GM18520 (cell line): Measurements from ENCODE around the gene USB1.

Experiments
- ATAC-seq: cut with Tn5 transposase; IDR thresholded peaks from one replicate; pipeline ENCODE4 v1.9.1; 2021; ENCODE audit not compliant: unreplicated experiment

Gene USB1

GRCh38 chr16:58016840-58017446, 15.7 kb downstream of the USB1 start:
- no peak for ATAC-seq

GRCh38 chr16:58018803-58019202, 17.6 kb downstream of the USB1 start:
- no peak for ATAC-seq

- ATAC-seq, result no peak
These were observed 18.8 kb downstream of the USB1 start for GRCh38 chr16:58019866-58020538.

- ATAC-seq, result no peak
These were observed 19.7 kb downstream of the USB1 start for GRCh38 chr16:58020628-58021521.

GRCh38 chr16:58021661-58022551, 20.7 kb downstream of the USB1 start:
- no peak for ATAC-seq

- no peak for ATAC-seq
These were observed 21.6 kb downstream of the USB1 start for GRCh38 chr16:58022601-58023371.

GRCh38 chr16:58024486-58025350, 23.5 kb downstream of the USB1 start:
- no peak for ATAC-seq

- no peak for ATAC-seq
These were observed 24.3 kb downstream of the USB1 start, which contains the start of gene MMP15 for GRCh38 chr16:58025351-58026138. TSS of gene MMP15 (plus strand) at chr16:58025754. CDS start at chr16:58026351, 597 bp downstream.

GRCh38 chr16:58026139-58026704, 25.0 kb downstream of the USB1 start:
- no peak for ATAC-seq

GRCh38 chr16:58026705-58027160, 25.5 kb downstream of the USB1 start:
- no peak for ATAC-seq

GRCh38 chr16:58027161-58027915, 26.1 kb downstream of the USB1 start:
- ATAC-seq, result no peak

GRCh38 chr16:58027916-58028455, 26.8 kb downstream of the USB1 start:
- no peak for ATAC-seq

GRCh38 chr16:58028541-58029070, 27.4 kb downstream of the USB1 start:
- ATAC-seq, result no peak

GRCh38 chr16:58029410-58029809, 28.2 kb downstream of the USB1 start:
- ATAC-seq, result no peak

- no peak for ATAC-seq
These were observed 29.1 kb downstream of the USB1 start for GRCh38 chr16:58030136-58030840.
